HS-27A (cell line): ENCODE results near the gene ECHS1.
"Not testable (repeated sequence)": the region's sequence is repeated elsewhere in the genome, so short reads cannot be mapped to it uniquely, and the experiment has no call there.

Experiments
- DNase-seq: peaks from one replicate; pipeline ENCODE4 v3.0.0-alpha.2; 2012; ENCODE audit warnings: low read depth, missing footprints

The ECHS1 gene

GRCh38 chr10:133324198-133324792 is 48.9 kb downstream of the ECHS1 start:
- no peak for DNase-seq

- not testable (repeated sequence) for DNase-seq
Observed at GRCh38 chr10:133322064-133322709, 51.0 kb downstream of the ECHS1 start.

- DNase-seq: not testable (repeated sequence)
Observed at GRCh38 chr10:133320852-133321422, 52.2 kb downstream of the ECHS1 start.

- no peak for DNase-seq
Observed at GRCh38 chr10:133318494-133319127, 54.5 kb downstream of the ECHS1 start.

- DNase-seq: no peak
Observed at GRCh38 chr10:133316732-133317131, 56.4 kb downstream of the ECHS1 start.

GRCh38 chr10:133316266-133316665 is 56.9 kb downstream of the ECHS1 start:
- DNase-seq: no peak

- DNase-seq: no peak
Observed at GRCh38 chr10:133315847-133316246, 57.3 kb downstream of the ECHS1 start.

- no peak for DNase-seq
Observed at GRCh38 chr10:133314911-133315310, 58.2 kb downstream of the ECHS1 start.

- DNase-seq: no peak
Observed at GRCh38 chr10:133313192-133313591, 60.0 kb downstream of the ECHS1 start.

- DNase-seq: no peak
Observed at GRCh38 chr10:133312769-133313145, 60.4 kb downstream of the ECHS1 start.
